Skeletal muscle satellite cell (primary cell): ENCODE results near the gene GLIPR1.
A peak's percentile ranks its signal among the peaks of the same experiment; 100 is the strongest.

ENCODE experiments used
- H3K27me3 ChIP-seq: 2 replicates; pipeline ENCODE4 v1.7.0; 2013; ENCODE audit warnings: low read length; ENCODE audit not compliant: control insufficient read depth, insufficient read depth
- H3K36me3 ChIP-seq: 2 replicates; pipeline ENCODE4 v1.7.0; 2013; ENCODE audit warnings: mild to moderate bottlenecking, control low read depth, low read length; ENCODE audit not compliant: insufficient read depth
- H3K4me1 ChIP-seq: 2 replicates; pipeline ENCODE4 v1.7.0; 2013; ENCODE audit warnings: low read length; ENCODE audit not compliant: control insufficient read depth, insufficient read depth
- H3K4me2 ChIP-seq: 2 replicates; pipeline ENCODE4 v1.7.0; 2013; ENCODE audit warnings: mild to moderate bottlenecking, low read length
- H3K4me3 ChIP-seq: 2 replicates; pipeline ENCODE4 v1.7.0; 2013; ENCODE audit warnings: low read length
- H3K9ac ChIP-seq: 2 replicates; pipeline ENCODE4 v1.7.0; 2013; ENCODE audit warnings: mild to moderate bottlenecking, low read depth, low read length, moderate library complexity
- H3K9me3 ChIP-seq: replicated peaks from 2 replicates; pipeline ENCODE4 v1.7.0; 2013; ENCODE audit warnings: mild to moderate bottlenecking, control low read depth, low read length

GLIPR1 gene

DNA sequence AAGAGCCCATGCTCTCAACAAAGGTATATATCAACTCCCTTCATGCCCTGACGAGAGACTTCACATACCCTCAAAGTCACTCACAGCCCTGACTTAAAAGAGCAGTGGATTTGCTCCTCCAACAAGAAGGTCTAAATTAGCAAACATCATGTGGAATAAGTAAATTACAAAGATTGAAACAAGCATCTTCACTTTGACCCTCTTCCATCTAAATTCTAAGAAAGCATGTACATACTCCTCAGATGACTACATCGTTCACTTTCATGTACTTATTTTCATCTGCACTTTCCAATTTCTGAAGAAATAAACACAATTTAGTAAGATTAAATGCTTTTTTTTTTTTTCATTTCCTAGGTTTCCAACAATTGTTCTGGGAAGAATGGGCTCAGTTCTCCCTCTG, 69.4 kb downstream of the GLIPR1 start:
- Histone ChIP-seq H3K36me3 (no peaks in the 10 kb centered on the region), H3K9me3 (no peaks in the 10 kb centered on the region), H3K4me2 (peak overlapping the region; percentile 10), H3K9ac (no peak overlapping the region), H3K4me1 (peaks cover 18% of the 10 kb centered on the region), H3K27me3 (no peaks in the 10 kb centered on the region), H3K4me3 (no peak overlapping the region)

DNA sequence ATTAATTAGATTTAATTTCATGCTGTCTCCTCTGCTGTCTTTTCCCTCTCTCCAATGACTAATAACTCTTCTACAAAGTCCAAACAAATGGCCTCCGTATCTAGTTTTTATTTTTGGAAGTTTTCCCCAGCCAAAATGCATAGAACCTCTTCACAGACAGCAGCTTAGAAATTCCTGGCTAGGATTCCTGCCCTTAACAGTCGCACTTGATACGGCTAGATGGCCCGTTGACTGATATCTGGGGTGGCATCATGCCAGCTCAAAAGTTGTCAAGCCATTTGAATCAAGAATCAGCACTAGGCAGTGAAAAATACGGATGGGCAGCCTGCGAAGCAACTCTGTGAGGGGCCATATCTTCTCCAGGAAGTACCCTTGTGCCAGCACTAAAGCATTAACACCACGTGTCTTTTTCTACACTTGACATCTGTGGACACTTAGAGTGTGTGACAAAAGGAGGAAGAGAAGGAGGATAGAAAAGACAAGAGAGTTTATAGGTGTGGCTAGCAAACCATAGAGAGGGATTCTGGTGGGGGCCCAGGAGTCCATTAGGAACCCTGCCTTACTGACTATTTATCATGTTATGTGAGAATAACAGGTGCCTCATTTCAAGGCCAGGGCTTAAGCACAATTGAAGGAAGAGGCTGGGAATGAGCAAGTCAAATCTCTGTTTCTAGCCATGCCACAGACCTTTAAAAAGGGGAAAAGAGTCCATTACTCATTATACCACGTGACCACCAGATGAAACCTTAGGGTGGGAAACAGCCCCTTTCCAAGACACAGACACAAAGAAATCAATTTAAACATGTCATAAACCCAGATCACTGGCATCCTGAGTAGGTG, 70.1 kb downstream of the GLIPR1 start:
- no peaks in the 10 kb centered on the region for H3K27me3 ChIP-seq
- peaks cover 18% of the 10 kb centered on the region for H3K4me1 ChIP-seq
- H3K4me2 ChIP-seq, result peak overlapping the region; percentile 10
- H3K4me3 ChIP-seq, result no peak overlapping the region
- H3K9ac ChIP-seq, result no peak overlapping the region
- H3K36me3 ChIP-seq, result no peaks in the 10 kb centered on the region
- H3K9me3 ChIP-seq, result no peaks in the 10 kb centered on the region

DNA sequence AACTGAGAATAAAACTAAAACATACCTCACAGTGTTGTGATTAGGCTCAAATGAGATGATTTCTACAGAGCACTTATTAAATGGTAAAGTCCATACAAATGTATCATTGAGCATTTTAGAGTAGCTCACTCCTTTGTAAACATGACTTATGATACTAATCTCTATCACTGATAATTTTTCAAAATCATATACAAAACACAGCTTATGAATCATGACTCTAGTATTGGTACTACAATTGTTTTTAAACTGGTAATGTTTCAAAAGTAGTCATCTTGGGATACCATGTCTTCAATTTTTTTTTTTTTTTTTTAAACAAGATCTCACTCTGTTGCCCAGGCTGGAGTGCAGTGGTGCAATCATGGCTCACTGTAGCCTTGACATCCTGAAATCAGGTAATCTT, 70.9 kb downstream of the GLIPR1 start:
- H3K36me3 ChIP-seq, result no peaks in the 10 kb centered on the region

DNA sequence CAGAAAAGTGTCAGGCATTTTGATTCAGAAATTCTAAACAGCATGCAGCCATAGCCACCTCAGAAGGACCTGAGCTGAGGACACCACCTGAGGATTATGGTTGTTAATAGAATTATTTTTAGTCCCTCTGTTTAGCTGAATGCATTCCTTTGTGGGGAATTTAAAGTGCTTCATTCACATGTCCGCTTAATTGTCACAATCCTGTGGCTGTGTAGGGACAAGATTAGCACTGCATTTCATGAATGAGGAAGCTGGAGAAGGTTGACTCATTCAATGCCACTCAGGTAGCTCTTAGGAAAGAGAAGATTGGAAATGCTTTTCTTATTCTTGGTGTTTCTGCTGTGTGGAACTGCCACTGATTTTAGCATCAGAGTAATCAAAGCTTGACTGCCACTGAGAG, 72.8 kb downstream of the GLIPR1 start:
- Histone ChIP-seq H3K36me3 (no peaks in the 10 kb centered on the region), H3K9me3 (no peaks in the 10 kb centered on the region), H3K27me3 (no peaks in the 10 kb centered on the region), H3K4me2 (no peak overlapping the region), H3K4me3 (no peak overlapping the region), H3K4me1 (peaks cover 22% of the 10 kb centered on the region), H3K9ac (no peak overlapping the region)

More for the DNA sequence above, 70.9 kb downstream of the GLIPR1 start:
- no peaks in the 10 kb centered on the region for H3K27me3 ChIP-seq
- no peaks in the 10 kb centered on the region for H3K9me3 ChIP-seq
- H3K4me3 ChIP-seq, result no peak overlapping the region
- H3K9ac ChIP-seq, result no peak overlapping the region
- H3K4me2 ChIP-seq, result no peak overlapping the region
- peaks cover 22% of the 10 kb centered on the region for H3K4me1 ChIP-seq
